Pancreas (tissue), 10 donors: ENCODE data around the gene TTC17. TPM values are rescaled to one million over a fixed set of nuclear protein-coding genes. Genes with fewer than 3 reads are reported as not detected.

ENCODE experiments used
- ATAC-seq, 4 donors: fragments of 200-7000 bp; cut with Tn5 transposase; one replicate each; pipeline versions ENCODE4 v1.8.0 to v1.9.1; 2020; ENCODE audit warnings: mild to moderate bottlenecking in 4 of 4, moderate library complexity in 4 of 4
- DNase-seq, 6 donors: peaks; one replicate each; pipeline ENCODE4 v3.0.0-alpha.2; 2020
- FAIRE-seq: peaks from 2 replicates; lab custom pipeline; 2012; peaks lifted over from hg19 to GRCh38; lab: Jason Lieb, UNC
- H3K27ac ChIP-seq, 4 donors: fragments of 200-600 bp; sonication (generic); 1 replicate in 3 of 4; 2 replicates in 1 of 4; pipeline versions ENCODE4 v1.5.0 to v1.8.0; 2020
- H3K27me3 ChIP-seq, 4 donors: fragments of 200-600 bp; one replicate each; pipeline ENCODE4 v1.8.0; 2021
- H3K36me3 ChIP-seq, 3 donors: fragments of 200-600 bp; sonication (generic) in 1 of 3; one replicate each; pipeline versions ENCODE4 v1.5.0 to v1.8.0; 2020 to 2021
- H3K4me1 ChIP-seq, 3 donors: fragments of 200-600 bp; one replicate each; pipeline ENCODE4 v1.8.0; 2021
- H3K4me3 ChIP-seq, 4 donors: fragments of 200-600 bp; sonication (generic) in 2 of 4; one replicate each; pipeline versions ENCODE4 v1.5.0 to v1.8.0; 2020 to 2021
- H3K9me3 ChIP-seq, 4 donors: fragments of 200-600 bp; one replicate each; pipeline ENCODE4 v1.8.0; 2021
- CTCF ChIP-seq, 4 donors: fragments of 200-600 bp; sonication (generic) in 3 of 4; IDR thresholded peaks; one replicate each; pipeline versions ENCODE4 v1.5.0 to v1.8.0; 2021; ENCODE audit warnings: antibody characterized with exemption in 4 of 4
- WGBS, 2 donors: extraction: QIAGEN DNeasy Blood & Tissue Kit; methylation state at CpG; one replicate each; pipeline ENCODE4 v1.1.7; 2013; 5-methylcytosine and 5-hydroxymethylcytosine counted together
- intact Hi-C, 3 donors: fragments of 100-400 bp; cut with DNase I; formaldehyde crosslinking; loops; one replicate each; pipeline versions ENCODE4 v1.11.1 to v1.14.2; 2022
- polyA plus RNA-seq, 2 donors: library from polyadenylated mRNA; stranded (reverse); fragments of 200-250 nt; gene quantifications; one replicate each; pipeline ENCODE4 v1.2.3, GENCODE V29; 2013
- total RNA-seq, 6 donors: library from RNA; stranded (reverse); fragmentation: NEBNext Ultra II Directional in 4 of 6; extraction: Animal tissue kit (Norgen Biotek cat#: 25700) in 4 of 6; gene quantifications; one replicate each; pipeline versions ENCODE4 v1.2.1 to v1.2.4, GENCODE V29; 2021 to 2023
- donor health status: healthy with polysubstance abuse.
- donor health status: DM: no; HTN: no; CAD: no; lungs with moderate emphysema.
- donor health status: DM: no; HTN: no; CAD: no.
- donor health status: control.
- donor health status: control.
- donor health status: Bipolar disorder and iron deficiency.
- donor health status: DM: yes; HTN: yes; CAD: no.
- donor health status: DM: no; HTN: no; CAD: no.
- donor health status: DM: no; HTN: no; CAD: no.
- donor health status: DM: yes; HTN: yes; CAD: no.

Gene TTC17
- total and polyA plus RNA-seq, 8 donors: 39.9 to 71.1 (median 57.0) TPM

GRCh38 chr11:43403357-43404231 lies 44.9 kb downstream of the TTC17 start:
- TF ChIP-seq CTCF (IDR thresholded peaks at IDR 0.05): no peak
- H3K27ac ChIP-seq: no peak overlapping the region
- peaks cover 10 to 23% (median 12%) of the 10 kb centered on the region in 3 donors for H3K4me1 ChIP-seq
- H3K9me3 ChIP-seq: no peaks in the 10 kb centered on the region
- H3K36me3 ChIP-seq: peaks cover 0 to 10% (median 3%) of the 10 kb centered on the region in 3 donors
- ATAC-seq: no peak
- WGBS, 2 donors: 84 to 86% methylated on average over 8 of the region's 8 CpGs
- intact Hi-C loops: loop anchor here in 1 of 3 donors (10.0 kb wide), 1 partner anchor 79 kb away; no protein-coding TSS in a partner anchor
- no peak for DNase-seq
- no peaks in the 10 kb centered on the region for H3K27me3 ChIP-seq
- no peak for FAIRE-seq
- no peak overlapping the region for H3K4me3 ChIP-seq

- WGBS, 2 donors: 95 to 99% methylated on average over 3 of the region's 3 CpGs
- peaks cover 16 to 32% (median 20%) of the 10 kb centered on the region in 3 donors for H3K4me1 ChIP-seq
- H3K9me3 ChIP-seq: no peaks in the 10 kb centered on the region
- intact Hi-C loops: loop anchor here in 1 of 3 donors (10.0 kb wide), 1 partner anchor 80 kb away; no protein-coding TSS in a partner anchor
- no peak overlapping the region for H3K27ac ChIP-seq
- H3K27me3 ChIP-seq: no peaks in the 10 kb centered on the region
- DNase-seq: no peak
- no peak for FAIRE-seq
- no peak for TF ChIP-seq CTCF (IDR thresholded peaks at IDR 0.05)
- H3K4me3 ChIP-seq: no peak overlapping the region
- ATAC-seq: no peak
- H3K36me3 ChIP-seq: peaks cover 0 to 10% (median 3%) of the 10 kb centered on the region in 3 donors
Measured at GRCh38 chr11:43404406-43404805, 45.7 kb downstream of the TTC17 start.

GRCh38 chr11:43404836-43405479 lies 46.2 kb downstream of the TTC17 start:
- TF ChIP-seq CTCF (IDR thresholded peaks at IDR 0.05): no peak
- ATAC-seq (no peak), FAIRE-seq (no peak), DNase-seq (no peak)
- no peak overlapping the region for H3K27ac ChIP-seq
- intact Hi-C loops: loop anchor here in 1 of 3 donors (10.0 kb wide), 1 partner anchor 80 kb away; no protein-coding TSS in a partner anchor
- H3K27me3 ChIP-seq: no peaks in the 10 kb centered on the region
- 97 to 99% methylated on average over 3 of the region's 3 CpGs for WGBS, 2 donors
- H3K4me1 ChIP-seq: peaks cover 21 to 37% (median 25%) of the 10 kb centered on the region in 3 donors
- no peaks in the 10 kb centered on the region for H3K9me3 ChIP-seq
- H3K36me3 ChIP-seq: peaks cover 0 to 8% (median 3%) of the 10 kb centered on the region in 3 donors
- H3K4me3 ChIP-seq: no peak overlapping the region

- intact Hi-C loops: loop anchor here in 1 of 3 donors (10.0 kb wide), 1 partner anchor 83 kb away; no protein-coding TSS in a partner anchor
- 44 to 48% methylated on average over 2 of the region's 2 CpGs for WGBS, 2 donors
- Histone ChIP-seq H3K4me1 (peaks cover 22 to 42% (median 36%) of the 10 kb centered on the region in 3 donors), H3K27ac (peak overlapping the region; percentile 2 to 65 (median 58)), H3K27me3 (no peaks in the 10 kb centered on the region), H3K4me3 (no peak overlapping the region), H3K36me3 (peaks cover 0 to 6% (median 3%) of the 10 kb centered on the region in 3 donors), H3K9me3 (no peaks in the 10 kb centered on the region)
- TF ChIP-seq CTCF (IDR thresholded peaks at IDR 0.05): no peak
- peak; percentile 70 for FAIRE-seq
- ATAC-seq: peak; percentile 76 to 87 (median 84)
- DNase-seq: peak in 3 of 6 donors; percentile 34 to 46 (median 39)
Measured at GRCh38 chr11:43408277-43408676, 49.6 kb downstream of the TTC17 start.
